Gastrocnemius medialis (tissue), 4 donors: ENCODE data around the gene CD151.

Experiments used
- CTCF ChIP-seq, 5 experiments: fragments of 450-650 bp in 3 of 5; fragments of 200-600 bp in 2 of 5; sonication (generic) in 2 of 5; IDR thresholded peaks in 4 of 5; conservative IDR thresholded peaks in 1 of 5; 1 replicate in 4 of 5; 2 replicates in 1 of 5; pipeline ENCODE4 v1.5.1; 2016 to 2019; ENCODE audit warnings: antibody characterized with exemption in 5 of 5, mild to moderate bottlenecking in 3 of 5, moderate library complexity in 3 of 5
- POLR2A ChIP-seq, 2 donors: fragments of 450-650 bp; IDR thresholded peaks; one replicate each; pipeline ENCODE4 v1.6.1; 2017; ENCODE audit warnings: antibody characterized with exemption in 2 of 2, mild to moderate bottlenecking in 2 of 2, moderate library complexity in 2 of 2

DNA sequence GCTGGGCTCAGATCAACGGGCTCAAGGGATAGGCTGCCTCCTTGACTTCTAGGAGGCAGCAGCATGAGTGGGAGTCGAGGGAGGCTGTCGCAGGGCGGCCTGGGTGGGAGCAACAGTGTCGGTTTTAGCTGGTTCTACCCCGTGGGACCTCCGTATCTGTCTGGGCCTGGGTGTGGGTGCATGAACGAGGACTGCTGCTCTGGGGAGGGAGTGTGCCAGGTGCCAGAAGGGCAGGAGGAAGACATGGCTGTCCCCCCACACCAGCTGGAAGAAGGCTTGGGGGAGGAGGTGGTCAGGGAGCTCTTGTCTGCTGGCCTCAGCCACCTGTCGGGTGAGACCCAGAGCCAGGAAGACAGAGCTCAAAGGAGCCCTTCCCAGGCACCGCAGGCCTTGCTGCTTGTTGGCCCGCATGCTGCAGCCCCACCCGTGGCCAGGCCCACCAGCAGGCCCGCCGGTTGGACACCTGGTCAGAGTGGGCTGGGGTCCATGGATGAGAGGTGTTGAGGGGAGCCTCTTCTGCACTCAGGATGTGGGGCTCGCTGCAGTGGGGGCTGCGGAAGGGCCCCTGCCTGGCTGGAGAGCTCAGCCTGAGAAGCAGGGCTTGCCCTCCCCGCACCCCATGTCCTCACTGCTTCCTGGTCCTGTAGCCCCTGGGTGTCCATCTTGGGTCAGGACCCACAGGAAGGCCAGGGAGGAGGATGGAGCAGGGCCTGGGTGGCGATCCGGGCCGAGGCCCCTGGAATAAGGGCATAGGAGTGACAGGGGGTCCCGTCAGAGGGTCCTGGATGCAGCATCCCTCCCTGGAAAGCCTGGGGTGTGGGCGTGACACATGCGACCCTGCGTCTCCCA, 46.3 kb upstream of the CD151 start:
- no peak for TF ChIP-seq CTCF (IDR thresholded peaks at IDR 0.05 in 4 of 5, conservative IDR thresholded peaks at IDR 0.05 in 1 of 5)
- no peak for TF ChIP-seq POLR2A (IDR thresholded peaks at IDR 0.05)
